Measurements from ENCODE around the gene SLTM. TPM values are rescaled to one million over a fixed set of nuclear protein-coding genes. Genes with fewer than 3 reads are reported as not detected.

SLTM gene
- polyA plus RNA-seq, 1 donor (not counting 4 experiments of a cell fraction or from before 2014, with no cell fraction given), result 58.9 TPM

DNA sequence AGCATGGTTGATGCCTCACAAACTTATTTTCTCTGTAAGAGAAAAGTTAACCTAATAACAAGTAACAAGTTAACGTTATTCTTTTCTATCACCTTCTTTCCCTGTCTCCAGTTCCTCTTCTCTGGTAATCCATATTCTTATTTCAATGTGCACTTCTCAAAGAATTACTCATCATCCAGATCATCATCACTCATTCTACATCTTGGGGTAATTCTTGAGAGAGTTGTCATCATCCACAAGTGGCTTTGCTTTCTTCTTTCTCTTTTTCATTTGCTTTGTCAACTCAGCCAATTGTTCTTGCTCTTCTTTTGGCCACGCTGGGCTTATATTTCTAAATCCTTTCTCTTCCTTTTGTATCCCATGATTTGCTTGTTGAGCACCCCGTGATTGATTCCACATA is 33.2 kb upstream of the SLTM start:
- Histone ChIP-seq H3K27ac (ENCODE audit: control insufficient read depth, insufficient read depth, low read length) (no peak overlapping the region), H3K9me1 (ENCODE audit: control insufficient read depth, extremely low read depth, insufficient read depth, low read length) (no peaks in the 10 kb centered on the region), H3K36me3 (ENCODE audit: control insufficient read depth in 2 of 2, extremely low read depth in 1 of 2, insufficient read depth in 2 of 2, low read length in 2 of 2) (no peaks in the 10 kb centered on the region), H3K27me3 (ENCODE audit: control insufficient read depth, extremely low read depth, insufficient read depth, low read length) (no peaks in the 10 kb centered on the region), H3K4me1 (ENCODE audit: control insufficient read depth, extremely low read depth, insufficient read depth, low read length) (peaks cover 16% of the 10 kb centered on the region), H4K20me1 (ENCODE audit: control insufficient read depth, extremely low read depth, insufficient read depth, low read length) (no peaks in the 10 kb centered on the region), H3K79me2 (ENCODE audit: control insufficient read depth, insufficient read depth, low read length) (no peaks in the 10 kb centered on the region), H3K9me3 (ENCODE audit: control insufficient read depth, low read depth, low read length) (no peaks in the 10 kb centered on the region), H3K9ac (ENCODE audit: control insufficient read depth, extremely low read depth, insufficient read depth, low read length) (no peak overlapping the region), H3K4me3 (ENCODE audit: control insufficient read depth in 2 of 3, extremely low read depth in 1 of 3, insufficient read depth in 2 of 3, low read depth in 1 of 3, low read length in 3 of 3) (no peak overlapping the region), H2AFZ (ENCODE audit: control insufficient read depth, low read length) (no peak overlapping the region), H3K4me2 (ENCODE audit: control insufficient read depth, extremely low read depth, insufficient read depth, low read depth, low read length) (peak overlapping the region; percentile 26)
- no peak for TF ChIP-seq EZH2 (IDR thresholded peaks at IDR 0.05; ENCODE audit: low read length)
- TF ChIP-seq, protein P1, sequence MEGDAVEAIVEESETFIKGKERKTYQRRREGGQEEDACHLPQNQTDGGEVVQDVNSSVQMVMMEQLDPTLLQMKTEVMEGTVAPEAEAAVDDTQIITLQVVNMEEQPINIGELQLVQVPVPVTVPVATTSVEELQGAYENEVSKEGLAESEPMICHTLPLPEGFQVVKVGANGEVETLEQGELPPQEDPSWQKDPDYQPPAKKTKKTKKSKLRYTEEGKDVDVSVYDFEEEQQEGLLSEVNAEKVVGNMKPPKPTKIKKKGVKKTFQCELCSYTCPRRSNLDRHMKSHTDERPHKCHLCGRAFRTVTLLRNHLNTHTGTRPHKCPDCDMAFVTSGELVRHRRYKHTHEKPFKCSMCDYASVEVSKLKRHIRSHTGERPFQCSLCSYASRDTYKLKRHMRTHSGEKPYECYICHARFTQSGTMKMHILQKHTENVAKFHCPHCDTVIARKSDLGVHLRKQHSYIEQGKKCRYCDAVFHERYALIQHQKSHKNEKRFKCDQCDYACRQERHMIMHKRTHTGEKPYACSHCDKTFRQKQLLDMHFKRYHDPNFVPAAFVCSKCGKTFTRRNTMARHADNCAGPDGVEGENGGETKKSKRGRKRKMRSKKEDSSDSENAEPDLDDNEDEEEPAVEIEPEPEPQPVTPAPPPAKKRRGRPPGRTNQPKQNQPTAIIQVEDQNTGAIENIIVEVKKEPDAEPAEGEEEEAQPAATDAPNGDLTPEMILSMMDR (optimal IDR thresholded peaks at IDR 0.05 in 1 of 3, IDR thresholded peaks at IDR 0.05 in 1 of 3, conservative IDR thresholded peaks at IDR 0.05 in 1 of 3; ENCODE audit: extremely low read depth in 1 of 3, insufficient read depth in 2 of 3, low read length in 3 of 3), result no peak
- FAIRE-seq (no peak), DNase-seq (ENCODE audit: low read depth, low spot score) (no peak)
- dilution Hi-C loops (cut with MboI; ENCODE audit: extremely low pct_ligation_motif_present, low sequenced_read_pairs), result no loop called here

DNA sequence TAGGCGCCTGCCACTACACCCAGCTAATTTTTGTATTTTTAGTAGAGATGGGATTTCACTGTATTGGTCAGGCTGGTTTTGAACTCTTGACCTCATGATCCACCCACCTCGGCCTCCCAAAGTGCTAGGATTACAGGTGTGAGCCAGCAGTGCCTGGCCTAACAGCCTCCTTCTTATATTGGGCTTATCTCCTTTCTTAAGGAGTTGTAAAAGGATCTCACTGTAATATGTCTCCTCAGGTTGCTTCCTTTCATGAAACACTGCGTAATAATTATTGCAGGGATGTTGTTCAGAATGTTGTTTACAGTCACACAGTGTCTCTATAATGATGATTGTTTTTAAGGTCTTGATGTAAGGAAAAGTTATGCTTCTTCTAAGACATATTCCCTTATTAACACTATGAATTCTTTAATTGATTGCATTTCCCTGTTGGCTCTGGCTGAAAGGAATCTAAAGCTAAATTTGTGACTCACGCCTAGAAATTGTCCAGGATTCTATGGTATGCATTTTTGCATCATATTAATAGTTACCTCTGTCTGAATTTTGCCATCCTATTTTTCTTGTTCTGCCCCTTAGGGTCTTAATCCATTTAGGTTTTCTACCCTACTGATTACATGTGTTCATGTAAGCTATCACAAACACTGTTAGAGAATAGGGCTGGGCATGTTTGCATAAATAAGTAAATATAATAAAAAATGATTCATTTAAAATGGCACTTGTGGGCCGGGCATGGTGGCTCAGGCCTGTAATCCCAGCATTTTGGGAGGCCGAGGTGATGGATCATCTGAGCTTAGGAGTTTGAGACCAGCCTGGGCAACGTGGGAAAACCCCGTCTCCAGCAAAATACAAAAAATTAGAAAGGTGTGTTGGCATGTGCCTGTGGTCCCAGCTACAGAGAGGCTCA is 29.4 kb upstream of the SLTM start:
- Histone ChIP-seq H3K9me3 (ENCODE audit: control insufficient read depth, low read depth, low read length) (no peaks in the 10 kb centered on the region), H3K9ac (ENCODE audit: control insufficient read depth, extremely low read depth, insufficient read depth, low read length) (no peak overlapping the region), H3K4me2 (ENCODE audit: control insufficient read depth, extremely low read depth, insufficient read depth, low read depth, low read length) (peak overlapping the region; percentile 39), H2AFZ (ENCODE audit: control insufficient read depth, low read length) (no peak overlapping the region), H3K79me2 (ENCODE audit: control insufficient read depth, insufficient read depth, low read length) (no peaks in the 10 kb centered on the region), H3K36me3 (ENCODE audit: control insufficient read depth in 2 of 2, extremely low read depth in 1 of 2, insufficient read depth in 2 of 2, low read length in 2 of 2) (no peaks in the 10 kb centered on the region), H3K4me1 (ENCODE audit: control insufficient read depth, extremely low read depth, insufficient read depth, low read length) (peaks cover 16% of the 10 kb centered on the region), H3K4me3 (ENCODE audit: control insufficient read depth in 2 of 3, extremely low read depth in 1 of 3, insufficient read depth in 2 of 3, low read depth in 1 of 3, low read length in 3 of 3) (no peak overlapping the region), H3K9me1 (ENCODE audit: control insufficient read depth, extremely low read depth, insufficient read depth, low read length) (no peaks in the 10 kb centered on the region), H3K27me3 (ENCODE audit: control insufficient read depth, extremely low read depth, insufficient read depth, low read length) (no peaks in the 10 kb centered on the region), H4K20me1 (ENCODE audit: control insufficient read depth, extremely low read depth, insufficient read depth, low read length) (no peaks in the 10 kb centered on the region), H3K27ac (ENCODE audit: control insufficient read depth, insufficient read depth, low read length) (no peak overlapping the region)
- no peak for TF ChIP-seq EZH2 (IDR thresholded peaks at IDR 0.05; ENCODE audit: low read length)
- TF ChIP-seq, protein P1 (optimal IDR thresholded peaks at IDR 0.05 in 1 of 3, IDR thresholded peaks at IDR 0.05 in 1 of 3, conservative IDR thresholded peaks at IDR 0.05 in 1 of 3; ENCODE audit: extremely low read depth in 1 of 3, insufficient read depth in 2 of 3, low read length in 3 of 3), result no peak
- dilution Hi-C loops (cut with MboI; ENCODE audit: extremely low pct_ligation_motif_present, low sequenced_read_pairs), result no loop called here
- FAIRE-seq (no peak), DNase-seq (ENCODE audit: low read depth, low spot score) (no peak)

Measured in keratinocyte (primary cell).